Motor neuron (in vitro differentiated cells): Measurements from ENCODE around the gene PAFAH1B1. TPM values are rescaled to one million over a fixed set of nuclear protein-coding genes. Genes with fewer than 3 reads are reported as not detected.
A peak's percentile ranks its signal among the peaks of the same experiment; 100 is the strongest.
"Not testable (repeated sequence)": the region's sequence is repeated elsewhere in the genome, so short reads cannot be mapped to it uniquely, and the experiment has no call there.

Experiments used
- ATAC-seq, 8 experiments: fragments of 200-7000 bp; cut with Tn5 transposase; replicated peaks in 6 of 8; 2 replicates each; pipeline ENCODE4 v1.8.0; 2021; ENCODE audit warnings: mild to moderate bottlenecking in 8 of 8, moderate library complexity in 8 of 8
- H3K27ac ChIP-seq, 2 donors: fragments of 250-450 bp; sonication (Bioruptor Pico); 2 replicates each; pipeline ENCODE4 v1.9.0; 2021; ENCODE audit warnings: antibody characterized with exemption in 2 of 2, mild to moderate bottlenecking in 2 of 2, moderate library complexity in 1 of 2
- H3K4me1 ChIP-seq, 2 donors: fragments of 250-450 bp; sonication (Bioruptor Pico); replicated peaks in 1 of 2; 2 replicates each; pipeline ENCODE4 v1.6.1; 2021; ENCODE audit warnings: antibody characterized with exemption in 2 of 2, mild to moderate bottlenecking in 2 of 2, moderate library complexity in 1 of 2
- H3K4me3 ChIP-seq, 5 donors: fragments of 250-450 bp; sonication (Bioruptor Pico); 2 replicates each; pipeline ENCODE4 v1.9.0; 2021; ENCODE audit warnings: antibody characterized with exemption in 5 of 5, mild to moderate bottlenecking in 5 of 5, moderate library complexity in 4 of 5
- WGBS, 10 experiments: fragments of 450-650 bp; shearing (Covaris generic); methylation state at CpG; one replicate each; pipeline ENCODE4 v1.0.0; 2022; 5-methylcytosine and 5-hydroxymethylcytosine counted together
- in situ Hi-C, 9 experiments: fragments of 400-800 bp; cut with MboI; loops; one replicate each; pipeline ENCODE4 v1.15.0; 2021; ENCODE audit warnings: low sequenced_read_pairs in 9 of 9, low pct_unique_long_range_greater_than_20kb in 2 of 9; ENCODE audit not compliant: unreplicated experiment in 9 of 9
- total RNA-seq, 8 experiments: library from RNA; unstranded; fragments of 300-600 nt; gene quantifications; 2 replicates each; pipeline versions ENCODE4 v1.2.3 to v1.2.4, GENCODE V29; 2022

The PAFAH1B1 gene
- total RNA-seq, 8 experiments from 2014 or later = 44.2 to 140 (median 95.0) TPM

DNA sequence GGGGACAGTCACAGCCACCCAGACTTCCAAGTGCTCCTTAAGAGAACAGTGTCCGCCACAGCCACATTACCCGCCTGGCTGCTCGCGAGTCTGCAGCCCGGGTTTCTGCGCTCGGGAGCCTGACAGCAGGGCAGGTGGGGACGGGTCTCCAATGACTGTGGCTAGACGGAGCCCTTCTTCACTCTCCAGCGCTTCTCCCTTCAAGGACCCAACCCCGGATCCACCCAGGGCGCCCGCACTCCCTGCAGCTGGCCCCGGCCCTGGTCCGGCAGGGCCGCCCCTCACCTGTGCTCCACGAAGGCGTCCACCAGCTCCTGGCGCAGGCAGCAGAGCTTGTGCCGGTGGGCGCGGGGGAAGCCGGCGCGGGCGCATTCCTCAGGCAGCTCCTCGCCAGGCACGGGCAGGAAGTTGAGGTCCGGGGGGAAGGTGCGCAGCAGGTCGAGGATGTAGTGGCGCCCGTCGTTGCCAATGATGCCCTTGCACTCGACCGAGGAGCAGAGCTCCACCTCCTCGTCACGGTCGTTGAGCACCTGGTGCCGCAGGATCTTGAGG is 104.2 kb downstream of the PAFAH1B1 start:
- H3K4me3 ChIP-seq = no peak overlapping the region
- WGBS, 10 experiments = 94 to 98% methylated on average over 8 to 13 of the region's 40 CpGs; no CpG with 5 or more reads in 8 of the 10 experiments
- H3K27ac ChIP-seq = no peak overlapping the region
- in situ Hi-C loops = no loop called here
- ATAC-seq = no peak
- H3K4me1 ChIP-seq = no peaks in the 10 kb centered on the region

GRCh38 chr17:2699216-2699805 is 105.9 kb downstream of the PAFAH1B1 start:
- H3K27ac ChIP-seq, in situ Hi-C loops, H3K4me3 ChIP-seq, H3K4me1 ChIP-seq: not testable (repeated sequence)
- ATAC-seq = peak in 2 of 8 experiments; percentile 17 to 42
- WGBS, 10 experiments = 79 to 100% (median 90%) methylated on average over 2 to 16 of the region's 18 CpGs; no CpG with 5 or more reads in 1 of the 10 experiments

DNA sequence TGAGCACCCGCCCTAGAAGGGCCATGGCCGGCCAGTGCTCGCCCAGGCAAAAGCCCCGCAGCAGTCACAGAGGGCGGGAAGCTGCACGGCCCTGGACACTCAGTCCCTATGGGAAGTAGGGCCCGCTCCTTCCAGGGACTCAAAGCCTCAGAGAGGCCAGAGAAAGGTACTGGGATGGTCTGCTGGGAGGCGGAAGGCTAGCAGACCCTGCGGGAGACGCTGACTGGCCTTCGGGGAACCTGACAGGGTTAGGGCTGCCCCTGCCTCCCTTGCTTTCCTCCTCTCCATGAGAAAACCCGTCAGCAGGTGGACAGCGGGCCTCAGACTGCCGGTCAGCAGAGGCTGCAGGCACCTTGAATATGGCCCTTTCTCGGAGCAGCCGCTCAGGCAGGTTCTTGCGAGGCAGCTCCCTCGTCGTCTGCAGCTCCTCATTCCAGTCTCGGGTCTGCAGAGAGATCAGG is 106.6 kb downstream of the PAFAH1B1 start:
- peak in 2 of 8 experiments; percentile 69 to 91 for ATAC-seq
- WGBS, 10 experiments = 60 to 100% (median 96%) methylated on average over 2 to 9 of the region's 20 CpGs; no CpG with 5 or more reads in 3 of the 10 experiments
- no peak overlapping the region for H3K27ac ChIP-seq
- in situ Hi-C loops = no loop called here
- no peaks in the 10 kb centered on the region for H3K4me1 ChIP-seq
- no peak overlapping the region for H3K4me3 ChIP-seq

GRCh38 chr17:2700491-2701141 is 107.2 kb downstream of the PAFAH1B1 start:
- 69 to 100% (median 97%) methylated on average over 2 to 7 of the region's 27 CpGs; no CpG with 5 or more reads in 7 of the 10 experiments for WGBS, 10 experiments
- ATAC-seq = no peak
- Histone ChIP-seq H3K4me1 (no peaks in the 10 kb centered on the region), H3K4me3 (no peak overlapping the region), H3K27ac (no peak overlapping the region)
- in situ Hi-C loops = no loop called here

DNA sequence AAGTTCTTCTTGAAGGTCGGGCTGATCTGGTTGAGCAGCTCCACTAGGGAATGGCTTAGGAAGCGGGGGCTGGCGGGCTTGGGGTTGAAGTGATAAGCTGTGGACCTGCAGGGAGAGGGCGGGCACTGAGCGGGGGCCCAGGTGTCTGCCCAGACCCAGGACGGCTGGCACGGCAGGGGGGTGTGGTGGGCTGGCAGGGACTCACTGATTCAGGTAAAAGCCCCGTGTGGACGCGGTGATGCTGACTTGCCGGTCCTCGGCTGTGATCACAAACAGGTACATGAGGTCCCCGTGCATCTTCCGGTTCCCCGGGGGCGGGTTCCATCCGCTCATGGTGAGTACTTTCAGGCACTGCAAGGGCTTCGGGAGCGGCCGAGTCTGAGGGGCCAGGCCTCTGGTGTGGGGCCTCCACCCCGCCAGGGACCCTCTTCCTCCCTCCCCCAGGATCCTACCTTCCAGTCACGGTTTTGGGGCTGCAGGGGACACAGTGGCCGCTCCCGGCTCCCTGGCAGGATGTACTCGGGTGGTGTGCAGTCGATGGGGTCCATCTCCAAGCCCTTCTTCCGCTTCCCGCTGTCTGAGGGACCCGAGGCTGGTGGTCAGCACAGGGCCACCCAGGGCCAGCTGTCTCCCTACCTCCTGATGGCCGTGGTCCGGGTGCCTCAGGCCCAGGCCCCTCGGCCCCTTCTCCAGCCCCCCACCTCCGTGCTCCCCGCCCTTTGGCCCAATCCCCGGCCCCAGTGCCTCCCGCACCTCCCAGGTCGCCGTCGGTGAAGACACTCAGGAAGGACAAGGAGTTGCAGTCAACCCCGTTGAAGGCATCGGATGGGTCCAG is 107.9 kb downstream of the PAFAH1B1 start:
- H3K27ac ChIP-seq = no peak overlapping the region
- in situ Hi-C loops = no loop called here
- 95 to 100% methylated on average over 3 to 8 of the region's 41 CpGs; no CpG with 5 or more reads in 8 of the 10 experiments for WGBS, 10 experiments
- ATAC-seq = peak in 1 of 8 experiments; percentile 11
- no peaks in the 10 kb centered on the region for H3K4me1 ChIP-seq
- H3K4me3 ChIP-seq = no peak overlapping the region

GRCh38 chr17:2701996-2702741 is 108.7 kb downstream of the PAFAH1B1 start:
- no peak for ATAC-seq
- H3K4me1 ChIP-seq = no peaks in the 10 kb centered on the region
- H3K4me3 ChIP-seq = no peak overlapping the region
- no peak overlapping the region for H3K27ac ChIP-seq
- in situ Hi-C loops = no loop called here
- 68 to 97% (median 90%) methylated on average over 3 to 6 of the region's 22 CpGs; no CpG with 5 or more reads in 4 of the 10 experiments for WGBS, 10 experiments

- in situ Hi-C loops = no loop called here
Observed at GRCh38 chr17:2703181-2703580, 109.7 kb downstream of the PAFAH1B1 start.

GRCh38 chr17:2703606-2704005 is 110.2 kb downstream of the PAFAH1B1 start:
- Histone ChIP-seq H3K4me3 (no peak overlapping the region), H3K27ac (no peak overlapping the region), H3K4me1 (peaks cover 0 to 6% of the 10 kb centered on the region in 2 donors)
- in situ Hi-C loops = no loop called here
- 88 to 100% (median 100%) methylated on average over 1 to 3 of the region's 16 CpGs; no CpG with 5 or more reads in 7 of the 10 experiments for WGBS, 10 experiments
- no peak for ATAC-seq

More at GRCh38 chr17:2703181-2703580, 109.7 kb downstream of the PAFAH1B1 start:
- no peak overlapping the region for H3K4me3 ChIP-seq
- H3K4me1 ChIP-seq = peaks cover 0 to 5% of the 10 kb centered on the region in 2 donors
- WGBS, 10 experiments = 100% methylated on average over 2 of the region's 20 CpGs; no CpG with 5 or more reads in 9 of the 10 experiments
- H3K27ac ChIP-seq = no peak overlapping the region
- no peak for ATAC-seq

DNA sequence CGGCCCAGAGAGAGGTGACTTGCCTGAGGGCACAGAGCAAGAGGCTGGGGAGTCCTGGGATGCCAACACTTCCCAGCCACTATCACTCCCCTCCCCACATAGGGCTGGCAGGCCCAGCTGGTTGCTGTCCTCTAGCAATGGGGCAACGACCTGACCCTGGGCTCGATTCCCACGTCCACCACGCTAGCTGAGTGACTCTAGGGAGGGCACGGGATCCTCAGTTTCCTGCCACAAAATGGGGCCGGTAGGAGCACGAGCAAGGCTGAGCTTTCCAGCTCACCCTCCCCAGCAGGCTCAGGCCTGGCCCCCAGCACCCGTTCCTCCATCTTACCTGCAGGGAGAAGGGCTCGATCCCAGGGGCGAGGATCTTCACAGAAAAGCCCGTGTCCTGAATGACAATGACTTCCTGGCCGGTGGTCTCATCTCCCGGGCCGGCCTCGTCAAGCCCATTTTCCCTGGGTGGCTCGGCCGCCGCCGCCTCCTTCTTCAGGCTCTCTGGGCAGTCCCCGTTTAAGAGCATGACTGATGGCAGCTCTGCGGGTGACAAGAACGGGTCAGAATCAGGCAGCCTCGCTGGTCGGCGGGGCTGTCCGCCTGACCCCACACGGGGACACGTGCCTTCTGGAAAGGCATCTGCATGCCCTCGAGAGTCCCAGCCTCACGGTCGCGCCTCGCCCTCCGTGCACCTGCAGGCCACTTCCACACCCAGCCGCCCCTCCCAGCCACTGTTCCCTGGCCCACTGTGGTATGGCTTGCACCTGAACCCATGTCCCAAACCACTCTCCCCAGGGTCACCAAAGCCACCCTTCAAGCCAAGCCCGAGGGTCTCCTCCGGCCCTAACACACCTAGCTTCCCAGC is 110.8 kb downstream of the PAFAH1B1 start:
- no peak overlapping the region for H3K27ac ChIP-seq
- no peak overlapping the region for H3K4me3 ChIP-seq
- peaks cover 2 to 9% of the 10 kb centered on the region in 2 donors for H3K4me1 ChIP-seq
- 80 to 90% (median 85%) methylated on average over 4 to 13 of the region's 38 CpGs; no CpG with 5 or more reads in 6 of the 10 experiments for WGBS, 10 experiments
- in situ Hi-C loops = no loop called here
- ATAC-seq = no peak

DNA sequence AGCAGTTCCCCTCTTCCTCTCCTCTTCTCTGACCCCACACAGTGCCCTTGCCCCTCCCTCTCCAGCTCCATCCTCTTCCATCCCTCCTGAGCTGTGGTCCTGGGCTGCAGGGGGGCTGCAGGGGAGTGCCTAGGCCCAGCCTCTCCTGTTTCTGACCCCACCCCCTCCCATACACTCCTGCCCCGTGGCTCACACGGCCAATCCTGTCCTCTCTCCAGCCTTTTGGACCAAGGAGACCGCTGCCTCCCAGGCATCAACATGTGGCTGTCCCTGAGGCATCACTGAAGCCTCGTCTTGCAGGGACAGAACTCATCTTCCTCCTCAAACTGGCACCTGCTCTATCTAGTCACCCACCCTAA is 111.4 kb downstream of the PAFAH1B1 start:
- in situ Hi-C loops = no loop called here
- peaks cover 6 to 13% of the 10 kb centered on the region in 2 donors for H3K4me1 ChIP-seq
- WGBS, 10 experiments = no CpG with 5 or more reads among the region's 4 CpGs
- ATAC-seq = no peak
- no peak overlapping the region for H3K27ac ChIP-seq
- H3K4me3 ChIP-seq = no peak overlapping the region

DNA sequence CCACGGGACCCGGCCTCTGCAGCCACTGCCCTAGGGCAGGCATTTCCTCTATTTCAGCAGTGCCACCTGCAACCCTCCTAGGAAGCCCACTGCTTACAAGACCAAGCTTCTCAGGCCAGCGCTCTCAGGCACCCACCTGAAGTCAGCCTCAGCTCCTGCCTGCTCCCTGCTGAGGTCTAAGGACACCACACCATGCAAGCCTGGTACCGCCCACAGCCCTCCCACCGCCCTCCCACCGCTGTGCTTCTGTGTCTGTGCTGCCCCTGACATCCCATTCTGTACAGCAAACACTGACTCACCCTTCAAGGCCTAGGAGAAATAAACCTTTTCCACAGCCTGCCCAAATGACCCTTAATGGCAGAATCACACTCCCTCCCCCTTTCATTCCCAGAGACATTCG is 111.8 kb downstream of the PAFAH1B1 start:
- peak in 5 of 8 experiments; percentile 6 to 61 (median 28) for ATAC-seq
- H3K4me1 ChIP-seq = peaks cover 9 to 15% of the 10 kb centered on the region in 2 donors
- WGBS, 10 experiments = 75 to 90% (median 85%) methylated on average over 1 to 5 of the region's 7 CpGs; no CpG with 5 or more reads in 6 of the 10 experiments
- no peak overlapping the region for H3K4me3 ChIP-seq
- H3K27ac ChIP-seq = no peak overlapping the region
- in situ Hi-C loops = no loop called here
